IPS DF 4.7 (cell line): Measurements from ENCODE around the gene GAB2.
"Not testable (repeated sequence)": the region's sequence is repeated elsewhere in the genome, so short reads cannot be mapped to it uniquely, and the experiment has no call there.

Source experiments
- DNase-seq: peaks from one replicate; pipeline ENCODE4 v3.0.0-alpha.2; 2013; ENCODE audit warnings: low spot score; ENCODE audit errors: extremely low read depth

The GAB2 gene, protein sequence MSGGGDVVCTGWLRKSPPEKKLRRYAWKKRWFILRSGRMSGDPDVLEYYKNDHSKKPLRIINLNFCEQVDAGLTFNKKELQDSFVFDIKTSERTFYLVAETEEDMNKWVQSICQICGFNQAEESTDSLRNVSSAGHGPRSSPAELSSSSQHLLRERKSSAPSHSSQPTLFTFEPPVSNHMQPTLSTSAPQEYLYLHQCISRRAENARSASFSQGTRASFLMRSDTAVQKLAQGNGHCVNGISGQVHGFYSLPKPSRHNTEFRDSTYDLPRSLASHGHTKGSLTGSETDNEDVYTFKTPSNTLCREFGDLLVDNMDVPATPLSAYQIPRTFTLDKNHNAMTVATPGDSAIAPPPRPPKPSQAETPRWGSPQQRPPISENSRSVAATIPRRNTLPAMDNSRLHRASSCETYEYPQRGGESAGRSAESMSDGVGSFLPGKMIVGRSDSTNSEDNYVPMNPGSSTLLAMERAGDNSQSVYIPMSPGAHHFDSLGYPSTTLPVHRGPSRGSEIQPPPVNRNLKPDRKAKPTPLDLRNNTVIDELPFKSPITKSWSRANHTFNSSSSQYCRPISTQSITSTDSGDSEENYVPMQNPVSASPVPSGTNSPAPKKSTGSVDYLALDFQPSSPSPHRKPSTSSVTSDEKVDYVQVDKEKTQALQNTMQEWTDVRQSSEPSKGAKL

GRCh38 chr11:78417175-78417887 lies at the start of gene GAB2:
Gene GAB2, minus strand, starts transcription at chr11:78417820. Its CDS starts 100 bp downstream, at chr11:78417720.
- no peak for DNase-seq

GRCh38 chr11:78467370-78467769 lies 49.8 kb upstream of the GAB2 start:
- no peak for DNase-seq

DNA sequence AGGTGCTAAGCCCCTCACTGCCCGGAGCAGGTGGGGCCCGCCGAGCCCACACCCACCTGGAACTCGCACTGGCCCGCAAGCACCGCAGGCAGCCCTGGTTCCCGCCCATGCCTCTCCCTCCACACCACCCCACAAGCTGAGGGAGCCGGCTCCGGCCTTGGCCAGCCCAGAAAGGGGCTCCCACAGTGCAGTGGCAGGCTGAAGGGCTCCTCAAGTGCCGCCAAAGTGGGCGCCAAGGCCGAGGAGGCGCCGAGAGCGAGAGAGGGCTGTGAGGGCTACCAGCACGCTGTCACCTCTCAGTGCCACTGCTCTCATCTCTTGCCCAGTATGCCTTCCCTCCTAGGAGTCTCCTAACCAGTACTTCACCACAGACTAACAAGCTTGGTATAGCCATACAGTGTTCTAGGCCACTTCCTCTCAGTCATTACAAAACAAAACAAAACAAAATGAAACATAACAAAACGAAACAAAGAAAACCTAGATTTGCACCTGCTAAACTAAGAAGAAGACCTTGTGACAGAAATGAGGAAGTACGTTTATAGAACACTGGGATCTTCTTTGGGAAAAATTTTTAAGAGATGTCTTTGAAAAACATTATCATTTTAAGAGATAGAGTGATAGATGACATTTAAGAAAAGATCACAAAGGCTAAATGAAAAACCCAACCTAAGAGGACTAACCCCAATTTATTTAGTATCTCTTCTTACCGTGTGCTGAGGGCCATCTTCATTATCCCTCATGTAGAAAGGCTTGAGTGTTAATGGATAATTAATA lies 47.7 kb upstream of the GAB2 start:
- DNase-seq = no peak

GRCh38 chr11:78464787-78465168 lies 47.2 kb upstream of the GAB2 start:
- not testable (repeated sequence) for DNase-seq

DNA sequence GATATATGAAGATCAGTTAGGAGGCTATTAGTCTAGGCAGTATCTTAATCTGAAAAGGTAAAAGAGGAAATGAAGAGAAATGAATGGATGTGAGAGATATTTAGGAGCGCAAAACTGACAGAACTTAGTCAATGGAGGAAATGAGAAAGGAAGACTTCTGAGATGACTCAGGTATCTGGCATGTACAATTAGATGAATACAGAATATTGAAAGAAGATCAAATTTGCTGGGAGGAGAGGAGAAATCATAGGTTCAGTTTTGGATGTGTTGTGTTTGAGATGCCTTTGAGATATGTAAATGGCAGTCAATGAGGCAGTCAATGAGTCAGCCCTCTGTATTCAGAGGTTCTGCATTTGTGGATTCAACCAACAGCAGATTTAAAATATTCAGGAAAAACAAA lies 42.9 kb upstream of the GAB2 start:
- no peak for DNase-seq

DNA sequence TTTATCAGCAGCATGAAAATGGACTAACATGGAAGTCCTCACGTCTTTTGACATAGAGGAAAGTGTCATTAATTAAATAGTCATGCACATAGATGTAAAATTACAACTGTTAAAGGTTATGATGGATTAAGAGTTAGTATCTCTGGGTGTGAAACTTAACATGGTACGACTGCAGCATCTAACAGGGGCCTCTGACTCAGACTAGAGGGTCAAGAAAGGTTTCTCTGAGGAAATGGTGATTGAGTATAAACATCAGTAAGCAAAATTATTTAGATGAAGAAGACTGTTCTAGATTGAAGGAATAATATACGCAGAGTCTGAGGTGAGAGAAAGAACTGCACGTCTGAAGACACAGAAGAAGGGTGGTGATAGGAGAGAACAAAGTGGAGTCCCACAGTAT lies 42.1 kb upstream of the GAB2 start:
- DNase-seq = no peak

- no peak for DNase-seq
Measured at GRCh38 chr11:78457448-78457847, 39.8 kb upstream of the GAB2 start.

- no peak for DNase-seq
Measured at GRCh38 chr11:78453140-78453935, 35.7 kb upstream of the GAB2 start.

GRCh38 chr11:78451371-78452150 lies 33.9 kb upstream of the GAB2 start:
- no peak for DNase-seq

GRCh38 chr11:78450866-78451265 lies 33.2 kb upstream of the GAB2 start:
- DNase-seq = no peak

DNA sequence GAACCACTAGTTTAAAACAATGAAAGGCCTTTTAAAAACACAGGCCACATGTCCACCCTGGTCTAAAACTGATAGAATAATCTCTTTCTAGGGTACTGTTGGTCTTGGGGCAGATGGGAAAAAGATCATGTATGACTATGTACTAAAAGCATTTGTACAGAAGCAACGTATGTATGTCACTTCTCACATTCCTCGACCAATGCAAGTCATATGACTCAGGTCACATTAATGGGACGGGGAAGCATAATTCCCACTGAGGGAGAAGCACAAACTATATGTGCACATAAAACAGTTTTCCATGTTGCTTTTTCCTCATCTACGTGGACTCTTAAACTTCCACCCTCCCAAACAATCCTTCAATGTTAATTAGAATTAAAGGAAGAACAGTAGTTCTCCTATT lies 32.2 kb upstream of the GAB2 start:
- no peak for DNase-seq

DNA sequence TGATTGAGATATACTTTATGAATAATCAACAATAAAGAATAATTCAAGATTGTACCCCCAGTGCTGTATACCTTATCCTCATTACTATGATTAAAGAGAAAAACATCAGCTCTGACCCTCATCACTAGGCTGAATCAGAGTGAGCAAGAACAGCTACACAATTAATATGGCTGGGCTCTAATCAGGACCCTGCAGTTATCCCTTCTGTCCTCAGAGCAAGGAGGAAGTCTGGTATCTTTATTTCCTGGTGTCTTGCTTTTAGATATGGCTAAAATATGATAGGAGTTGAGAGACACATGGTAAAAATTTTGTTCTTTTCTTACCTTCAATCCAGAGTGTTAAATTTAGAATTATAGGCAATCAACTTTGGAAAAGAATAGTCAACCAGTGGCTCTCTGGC lies 28.6 kb upstream of the GAB2 start:
- DNase-seq = no peak

GRCh38 chr11:78444726-78445125 lies 27.1 kb upstream of the GAB2 start:
- DNase-seq = no peak

GRCh38 chr11:78441956-78442355 lies 24.3 kb upstream of the GAB2 start:
- DNase-seq = no peak

DNA sequence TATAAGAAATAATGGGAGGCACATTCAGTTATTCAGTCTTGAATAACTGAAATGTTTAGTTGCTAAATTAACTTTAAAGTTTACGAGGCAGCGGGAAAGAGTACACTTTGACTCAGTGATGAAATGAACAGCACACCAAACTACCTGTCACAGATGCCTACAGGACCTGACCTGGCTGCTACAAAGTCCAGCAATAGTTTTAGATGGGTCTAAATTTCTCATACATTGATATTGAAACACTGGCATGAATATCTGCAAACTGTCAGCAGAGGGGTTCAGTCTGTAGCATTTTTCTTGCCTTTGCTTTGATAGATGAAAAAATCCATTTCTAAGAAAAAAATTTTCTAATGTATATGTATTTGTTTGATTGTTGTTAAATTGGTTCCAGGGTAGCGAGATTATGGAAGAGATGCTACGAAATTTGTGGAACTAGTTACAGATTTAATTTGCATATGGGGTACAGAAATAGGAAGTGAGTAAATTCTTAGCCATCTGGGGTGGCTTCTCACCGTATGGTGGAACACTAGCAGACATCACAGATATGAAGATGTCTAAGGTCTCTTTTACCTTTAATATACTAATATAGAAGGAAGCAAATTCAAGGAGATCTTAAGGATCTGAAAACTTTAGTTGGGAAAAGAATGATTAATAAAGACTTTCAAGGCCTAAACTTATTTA lies 20.8 kb upstream of the GAB2 start:
- no peak for DNase-seq

DNA sequence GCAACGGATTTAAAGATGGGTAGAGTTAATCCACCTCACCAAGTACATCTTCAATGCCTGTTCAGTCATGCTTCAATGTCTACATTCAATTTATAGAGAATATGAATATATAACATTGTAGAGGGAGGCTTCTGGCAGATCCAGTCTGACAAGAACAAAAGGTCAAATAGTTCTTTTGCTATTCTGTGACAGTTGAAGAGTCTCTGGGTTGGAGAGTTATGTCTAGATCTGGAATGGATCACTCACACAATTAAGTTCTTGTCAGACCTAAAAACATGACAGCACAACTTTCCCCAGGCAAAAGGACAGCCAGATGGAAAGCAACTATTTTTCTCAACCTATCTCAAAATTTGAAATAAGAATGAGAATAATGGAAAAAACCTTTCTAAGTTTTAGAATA lies 15.3 kb upstream of the GAB2 start:
- no peak for DNase-seq

- DNase-seq = no peak
Measured at GRCh38 chr11:78432058-78432515, 14.5 kb upstream of the GAB2 start.

- no peak for DNase-seq
Measured at GRCh38 chr11:78429660-78430059, 12.0 kb upstream of the GAB2 start.

- DNase-seq = no peak
Measured at GRCh38 chr11:78429209-78429608, 11.6 kb upstream of the GAB2 start.
